H9 (cell line): ENCODE measurements around the gene SOCS3. TPM values are rescaled to one million over a fixed set of nuclear protein-coding genes. Genes with fewer than 3 reads are reported as not detected.

Experiments
- DNase-seq: peaks from one replicate; pipeline ENCODE4 v3.0.0-alpha.2; 2017
- H2AFZ ChIP-seq: one replicate; pipeline ENCODE4 v1.6.1; 2013; ENCODE audit warnings: mild to moderate bottlenecking, low read length, control low read depth, moderate library complexity
- H2AK5ac ChIP-seq: 2 replicates; pipeline ENCODE4 v1.6.1; 2013; ENCODE audit warnings: low read length, control low read depth, mixed read lengths; ENCODE audit not compliant: insufficient read length
- H2BK120ac ChIP-seq: one replicate; pipeline ENCODE4 v1.6.1; 2013; ENCODE audit warnings: low read depth, mild to moderate bottlenecking, low read length, control low read depth, inconsistent platforms; ENCODE audit not compliant: poor library complexity, severe bottlenecking
- H2BK12ac ChIP-seq: 2 replicates; pipeline ENCODE4 v1.6.1; 2013; ENCODE audit warnings: low read length, control low read depth, mixed read lengths, low read depth; ENCODE audit not compliant: insufficient read length
- H2BK15ac ChIP-seq: 2 replicates; pipeline ENCODE4 v1.6.1; 2013; ENCODE audit warnings: low read depth, low read length, control low read depth
- H2BK20ac ChIP-seq: one replicate; pipeline ENCODE4 v1.6.1; 2013; ENCODE audit warnings: low read depth, mild to moderate bottlenecking, low read length, control low read depth, inconsistent platforms; ENCODE audit not compliant: poor library complexity, severe bottlenecking
- H2BK5ac ChIP-seq: 2 replicates; pipeline ENCODE4 v1.6.1; 2013; ENCODE audit warnings: low read length, control low read depth, mixed read lengths; ENCODE audit not compliant: insufficient read length
- H3K14ac ChIP-seq: 2 replicates; pipeline ENCODE4 v1.6.1; 2013; ENCODE audit warnings: low read length, control low read depth; ENCODE audit not compliant: insufficient read depth
- H3K18ac ChIP-seq: 2 replicates; pipeline ENCODE4 v1.6.1; 2013; ENCODE audit warnings: low read depth, mild to moderate bottlenecking, mixed read lengths, low read length, control low read depth; ENCODE audit not compliant: insufficient read length
- H3K23ac ChIP-seq: 2 replicates; pipeline ENCODE4 v1.6.1; 2013; ENCODE audit warnings: low read length, control low read depth, mixed read lengths, low read depth; ENCODE audit not compliant: insufficient read length
- H3K23me2 ChIP-seq: 2 replicates; pipeline ENCODE4 v1.6.1; 2013; ENCODE audit warnings: low read depth, mild to moderate bottlenecking, mixed read lengths, low read length, control low read depth; ENCODE audit not compliant: insufficient read length, poor library complexity, severe bottlenecking
- H3K27ac ChIP-seq: 2 replicates; pipeline ENCODE4 v1.5.1; 2013; ENCODE audit warnings: low read length, control low read depth, mixed read lengths, low read depth; ENCODE audit not compliant: insufficient read length
- H3K27me3 ChIP-seq: 2 replicates; pipeline ENCODE4 v1.6.1; 2013; ENCODE audit warnings: low read length, control low read depth, inconsistent platforms; ENCODE audit not compliant: insufficient read depth
- H3K4ac ChIP-seq: 2 replicates; pipeline ENCODE4 v1.6.1; 2013; ENCODE audit warnings: low read depth, mild to moderate bottlenecking, control low read depth, inconsistent platforms, low read length, moderate library complexity
- H3K4me1 ChIP-seq: 2 replicates; pipeline ENCODE4 v1.6.1; 2013; ENCODE audit warnings: low read length, control low read depth, inconsistent platforms; ENCODE audit not compliant: insufficient read depth
- H3K4me2 ChIP-seq: 2 replicates; pipeline ENCODE4 v1.6.1; 2013; ENCODE audit warnings: low read length, control low read depth, mixed read lengths; ENCODE audit not compliant: insufficient read length, insufficient read depth
- H3K56ac ChIP-seq: 2 replicates; pipeline ENCODE4 v1.6.1; 2013; ENCODE audit warnings: low read depth, mild to moderate bottlenecking, mixed read lengths, low read length, control low read depth; ENCODE audit not compliant: insufficient read length
- H3K79me1 ChIP-seq: 2 replicates; pipeline ENCODE4 v1.6.1; 2013; ENCODE audit warnings: low read depth, mild to moderate bottlenecking, moderate library complexity, low read length, control low read depth, inconsistent platforms; ENCODE audit not compliant: insufficient read depth, poor library complexity, severe bottlenecking
- H3K79me2 ChIP-seq: 2 replicates; pipeline ENCODE4 v1.6.1; 2013; ENCODE audit warnings: low read length, control low read depth, inconsistent platforms; ENCODE audit not compliant: insufficient read depth
- H3K9ac ChIP-seq: 2 replicates; pipeline ENCODE4 v1.6.1; 2013; ENCODE audit warnings: low read length, control low read depth, mixed read lengths; ENCODE audit not compliant: insufficient read length; ENCODE audit errors: extremely low read depth
- H3K9me3 ChIP-seq: one replicate; pipeline ENCODE4 v1.6.1; 2013; ENCODE audit warnings: low read depth, low read length, inconsistent platforms; ENCODE audit not compliant: control insufficient read depth
- H3T11ph ChIP-seq: one replicate; pipeline ENCODE4 v1.6.1; 2013; ENCODE audit warnings: mild to moderate bottlenecking, low read length, control low read depth, inconsistent platforms
- H4K20me1 ChIP-seq: one replicate; pipeline ENCODE4 v1.6.1; 2013; ENCODE audit not compliant: control insufficient read depth, insufficient read length, insufficient read depth
- H4K5ac ChIP-seq: 2 replicates; pipeline ENCODE4 v1.6.1; 2013; ENCODE audit warnings: low read depth, mild to moderate bottlenecking, mixed read lengths, low read length, control low read depth; ENCODE audit not compliant: insufficient read length
- H4K8ac ChIP-seq: replicated peaks from 2 replicates; pipeline ENCODE4 v1.6.1; 2013; ENCODE audit warnings: low read length, control low read depth, mixed read lengths, low read depth; ENCODE audit not compliant: insufficient read length
- H4K91ac ChIP-seq: 2 replicates; pipeline ENCODE4 v1.6.1; 2013; ENCODE audit warnings: low read depth, mild to moderate bottlenecking, moderate library complexity, mixed read lengths, low read length, control low read depth; ENCODE audit not compliant: insufficient read length
- H3K27ac Mint-ChIP-seq, 3 experiments: 2 replicates in 2 of 3; 3 replicates in 1 of 3; pipeline ENCODE4 v1.8.0; 2020 to 2021; ENCODE audit warnings: mixed read lengths in 3 of 3, mild to moderate bottlenecking in 1 of 3, moderate library complexity in 1 of 3
- H3K27me3 Mint-ChIP-seq: 2 replicates; pipeline ENCODE4 v1.8.0; 2021; ENCODE audit warnings: low read depth, mild to moderate bottlenecking, moderate library complexity, mixed read lengths
- H3K36me3 Mint-ChIP-seq, 3 experiments: 2 replicates in 2 of 3; 3 replicates in 1 of 3; pipeline ENCODE4 v1.8.0; 2020 to 2021; ENCODE audit warnings: low read depth in 3 of 3, mixed read lengths in 3 of 3; ENCODE audit not compliant: insufficient read depth in 1 of 3
- H3K4me1 Mint-ChIP-seq, 2 experiments: 2 replicates each; pipeline ENCODE4 v1.8.0; 2020; ENCODE audit warnings: mixed read lengths in 2 of 2
- H3K4me3 Mint-ChIP-seq, 2 experiments: 2 replicates in 1 of 2; 3 replicates in 1 of 2; pipeline ENCODE4 v1.8.0; 2020 to 2021; ENCODE audit warnings: mild to moderate bottlenecking in 2 of 2, mixed read lengths in 2 of 2, moderate library complexity in 1 of 2
- H3K9me3 Mint-ChIP-seq, 2 experiments: 2 replicates in 1 of 2; 3 replicates in 1 of 2; pipeline ENCODE4 v1.8.0; 2020; ENCODE audit warnings: mild to moderate bottlenecking in 2 of 2, mixed read lengths in 2 of 2, moderate library complexity in 1 of 2
- CTCF ChIP-seq: fragments of 200-600 bp; sonication (generic); conservative IDR thresholded peaks from 3 replicates; pipeline ENCODE4 v1.8.0; 2021; ENCODE audit warnings: antibody characterized with exemption, mild to moderate bottlenecking
- WGBS: extraction: QIAGEN DNeasy Blood & Tissue Kit; methylation state at CpG from one replicate; pipeline ENCODE4 v1.1.7; 2013; ENCODE audit warnings: missing lambda C conversion rate, low lambda C conversion rate, mixed read lengths; ENCODE audit not compliant: insufficient read length; ENCODE audit errors: extremely low coverage; 5-methylcytosine and 5-hydroxymethylcytosine counted together
- total RNA-seq: library from RNA; stranded (reverse); gene quantifications from 2 replicates; pipeline ENCODE4 v1.2.1, GENCODE V29; 2021

Gene SOCS3
- total RNA-seq, 1 experiment from 2014 or later: 9.5 TPM

DNA sequence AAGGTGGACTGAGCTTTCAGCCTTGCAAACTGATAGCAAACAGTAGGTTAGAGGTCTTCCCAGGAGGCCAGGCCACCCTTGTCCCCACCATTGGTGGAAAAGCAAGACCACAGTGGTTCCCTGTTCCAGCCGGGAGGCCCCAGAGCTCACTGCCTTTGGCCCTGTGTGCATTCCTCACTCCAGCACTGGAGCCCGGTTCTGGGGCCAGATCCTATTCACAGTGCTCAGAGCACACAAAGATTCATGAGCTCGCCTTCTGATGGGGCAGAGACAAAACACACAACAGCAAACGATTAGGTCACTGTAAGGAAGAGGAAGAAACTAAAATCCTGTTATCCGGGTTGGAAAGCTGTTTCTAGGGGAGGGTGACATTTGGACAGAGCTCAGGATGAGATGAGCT is 13.0 kb upstream of the SOCS3 start:
- Histone ChIP-seq H3K56ac (no peak overlapping the region), H3K9ac (no peak overlapping the region), H3K27me3 (no peaks in the 10 kb centered on the region), H2BK12ac (no peak overlapping the region), H2AK5ac (no peak overlapping the region), H3K79me1 (no peaks in the 10 kb centered on the region), H2BK120ac (no peak overlapping the region), H2BK20ac (no peak overlapping the region), H3K23ac (no peak overlapping the region), H4K5ac (no peak overlapping the region), H2BK15ac (no peak overlapping the region), H3K79me2 (no peaks in the 10 kb centered on the region), H2AFZ (no peak overlapping the region), H4K91ac (no peak overlapping the region), H2BK5ac (no peak overlapping the region), H3K4me1 (peaks cover 6% of the 10 kb centered on the region; the same call in 1 of the 2 replicates), H3K27ac (no peak overlapping the region), H3K14ac (0 out of 2 replicates have a peak overlapping the region, but pooled peaks have one; percentile 6), H3K18ac (no peak overlapping the region), H3K23me2 (no peaks in the 10 kb centered on the region), H3T11ph (no peak overlapping the region), H4K20me1 (no peaks in the 10 kb centered on the region), H3K9me3 (no peaks in the 10 kb centered on the region), H3K4ac (no peak overlapping the region), H3K4me2 (no peak overlapping the region), H4K8ac (no peak overlapping the region)
- Mint-ChIP-seq H3K4me1 (peaks cover 65 to 67% of the 10 kb centered on the region in 2 experiments), H3K9me3 (no peaks in the 10 kb centered on the region; a peak in 1 of 5 replicates), H3K36me3 (no peaks in the 10 kb centered on the region), H3K27me3 (no peaks in the 10 kb centered on the region; the same call in 1 of the 2 replicates), H3K27ac (peak overlapping the region; percentile 37 to 93 (median 59)), H3K4me3 (no peak overlapping the region)
- DNase-seq: no peak
- no peak for TF ChIP-seq CTCF
- no CpG with 5 or more reads among the region's 5 CpGs for WGBS
